ENCODE measurements around the gene JUNB. TPM values are rescaled to one million over a fixed set of nuclear protein-coding genes. Genes with fewer than 3 reads are reported as not detected.

JUNB gene
- total and polyA plus RNA-seq, 2 of the 4 experiments (the other 2 are of a cell fraction) = 20.8 to 109 TPM

- Histone ChIP-seq H3K14ac (replicated peaks; ENCODE audit: low read depth, low read length) (no peak overlapping the region), H3K9me3 (ENCODE audit: control insufficient read depth, insufficient read depth, low read length) (no peaks in the 10 kb centered on the region; the same call in 1 of the 2 replicates), H3K9ac (ENCODE audit: low read depth, low read length) (no peak overlapping the region), H3K79me1 (ENCODE audit: low read depth in 1 of 2, low read length in 2 of 2) (no peaks in the 10 kb centered on the region), H3K18ac (ENCODE audit: low read depth, low read length) (no peak overlapping the region), H2AFZ (replicated peaks; ENCODE audit: low read length, poor library complexity) (peak overlapping the region; percentile 51), H3K23ac (ENCODE audit: low read depth, low read length) (no peak overlapping the region), H3K56ac (ENCODE audit: extremely low read depth, insufficient read depth, low read length) (no peak overlapping the region), H2BK15ac (ENCODE audit: low read depth, low read length) (no peak overlapping the region), H2AK5ac (ENCODE audit: low read depth, low read length) (no peak overlapping the region), H4K5ac (ENCODE audit: low read depth, low read length) (no peak overlapping the region), H3K4me3 (ENCODE audit: insufficient read depth, low read depth, low read length) (no peak overlapping the region), H3K4me2 (ENCODE audit: low read depth, low read length) (no peak overlapping the region), H4K20me1 (ENCODE audit: insufficient read depth, low read length) (peaks cover 21% of the 10 kb centered on the region), H3K4ac (ENCODE audit: low read depth, low read length) (no peak overlapping the region), H3K27ac (ENCODE audit: insufficient read depth, low read length) (no peak overlapping the region), H2BK120ac (ENCODE audit: low read depth, low read length) (no peak overlapping the region), H2BK5ac (ENCODE audit: low read depth, low read length, poor library complexity, severe bottlenecking) (no peak overlapping the region), H3K4me1 (ENCODE audit: control insufficient read depth, insufficient read depth, low read length) (peaks cover 4% of the 10 kb centered on the region; the same call in 1 of the 2 replicates), H4K91ac (ENCODE audit: insufficient read depth, low read depth, low read length) (no peak overlapping the region), H2AK9ac (replicated peaks; ENCODE audit: low read depth, low read length, poor library complexity) (no peak overlapping the region), H4K8ac (ENCODE audit: low read depth in 2 of 2, low read length in 2 of 2) (no peak overlapping the region), H3K27me3 (ENCODE audit: control insufficient read depth, insufficient read depth, low read length) (peaks cover 65% of the 10 kb centered on the region), H3K9me1 (ENCODE audit: insufficient read depth, low read length) (peaks cover 11% of the 10 kb centered on the region; the same call in 1 of the 2 replicates), H3K36me3 (ENCODE audit: control insufficient read depth, insufficient read depth, low read length) (no peaks in the 10 kb centered on the region), H2BK20ac (ENCODE audit: low read depth, low read length) (no peak overlapping the region)
- DNase-seq (no peak), ATAC-seq (ENCODE audit: low read depth) (no peak)
- 0% methylated on average over 11 of the region's 39 CpGs; no CpG with 5 or more reads in 1 of the 2 experiments for WGBS, 2 experiments (ENCODE audit: extremely low coverage in 2 of 2, insufficient read length in 1 of 2)
- dilution Hi-C loops (cut with HindIII; ENCODE audit: low sequenced_read_pairs, unreplicated experiment) (no loop called here), in situ Hi-C loops (cut with MboI; ENCODE audit: low sequenced_read_pairs) (loop anchor here (5.0 kb wide), 1 partner anchor 63 kb away; no protein-coding TSS in a partner anchor), intact Hi-C loops (cut with micrococcal nuclease) (no loop called here)
- no TSS peak for BruUV-seq (replicated peaks)
- TF ChIP-seq POLR2A (IDR thresholded peaks at IDR 0.05; ENCODE audit: low read depth, low read length) (no peak), MXI1 (IDR thresholded peaks at IDR 0.05; ENCODE audit: borderline replicate concordance, low read depth, low read length) (no peak), MAZ (IDR thresholded peaks at IDR 0.05; ENCODE audit: borderline replicate concordance, low read depth, low read length) (no peak), FOS (IDR thresholded peaks at IDR 0.05; ENCODE audit: low read depth, low read length) (no peak), NFE2L2 (IDR thresholded peaks at IDR 0.05; ENCODE audit: low read depth, low read length) (no peak), CEBPB (IDR thresholded peaks at IDR 0.05; ENCODE audit: low read depth, low read length) (no peak), SMC3 (IDR thresholded peaks at IDR 0.05; ENCODE audit: low read depth, low read length) (no peak), USF2 (IDR thresholded peaks at IDR 0.05; ENCODE audit: low read depth, low read length) (no peak), ELK1 (IDR thresholded peaks at IDR 0.05; ENCODE audit: borderline replicate concordance, low read depth, low read length) (no peak), RAD21 (IDR thresholded peaks at IDR 0.05; ENCODE audit: low read length) (no peak), RCOR1 (IDR thresholded peaks at IDR 0.05; ENCODE audit: insufficient replicate concordance, low read length) (no peak), CTCF (conservative IDR thresholded peaks at IDR 0.05; ENCODE audit: low read depth, low read length) (no peak), RFX5 (IDR thresholded peaks at IDR 0.05; ENCODE audit: low read depth, low read length) (no peak), CHD1 (IDR thresholded peaks at IDR 0.05; ENCODE audit: low read depth, low read length) (no peak), MAFK (IDR thresholded peaks at IDR 0.05; ENCODE audit: low read depth, low read length) (no peak)
- ChIA-PET POLR2A (ENCODE audit: unreplicated experiment) (no interaction called here), CTCF (interaction anchor here (0.5 to 0.9 kb wide), 2 partner anchors 12 to 33 kb away, joined by 3 read pairs; partner anchors contain the start of genes PRDX2 and THSD8)
These were observed 43.9 kb downstream of the JUNB start for GRCh38 chr19:12834976-12835757.

Measured in IMR-90 (cell line).